Loucy (cell line): ENCODE results near the gene SLC11A2.
A peak's percentile ranks its signal among the peaks of the same experiment; 100 is the strongest.

Source experiments
- H2AFZ ChIP-seq: fragments of 200-600 bp; sonication (generic); 2 replicates; pipeline ENCODE4 v1.6.0; 2016; ENCODE audit warnings: antibody characterized with exemption, mild to moderate bottlenecking, low read length, moderate library complexity
- H3F3A ChIP-seq: fragments of 200-600 bp; 2 replicates; pipeline ENCODE4 v1.6.0; 2016; ENCODE audit warnings: antibody characterized with exemption, low read depth, mild to moderate bottlenecking
- H3K27me3 ChIP-seq: fragments of 200-600 bp; sonication (generic); 2 replicates; pipeline ENCODE4 v1.6.1; 2014; ENCODE audit warnings: low read length, mild to moderate bottlenecking; ENCODE audit not compliant: insufficient read depth, poor library complexity, severe bottlenecking
- H3K36me3 ChIP-seq: fragments of 200-600 bp; sonication (generic); 2 replicates; pipeline ENCODE4 v1.6.1; 2016; ENCODE audit warnings: low read length; ENCODE audit not compliant: insufficient read depth
- H3K4me1 ChIP-seq: fragments of 200-600 bp; sonication (generic); 2 replicates; pipeline ENCODE4 v1.5.1; 2014; ENCODE audit warnings: low read length, mild to moderate bottlenecking; ENCODE audit not compliant: insufficient read depth, poor library complexity, severe bottlenecking
- H3K4me2 ChIP-seq: fragments of 200-600 bp; sonication (generic); 2 replicates; pipeline ENCODE4 v1.6.0; 2014; ENCODE audit warnings: antibody characterized with exemption, low read length, low read depth, mild to moderate bottlenecking; ENCODE audit not compliant: poor library complexity, severe bottlenecking
- H3K4me3 ChIP-seq: fragments of 200-600 bp; sonication (generic); 2 replicates; pipeline ENCODE4 v1.5.1; 2014; ENCODE audit warnings: low read length, mild to moderate bottlenecking, mixed read lengths; ENCODE audit not compliant: poor library complexity, severe bottlenecking
- H3K79me2 ChIP-seq: fragments of 200-600 bp; sonication (generic); 2 replicates; pipeline ENCODE4 v1.6.1; 2014; ENCODE audit warnings: low read length; ENCODE audit not compliant: insufficient read depth
- H3K9ac ChIP-seq: fragments of 200-600 bp; sonication (generic); 2 replicates; pipeline ENCODE4 v1.6.0; 2014; ENCODE audit warnings: mild to moderate bottlenecking, low read depth, low read length, moderate library complexity; ENCODE audit not compliant: poor library complexity, severe bottlenecking
- H3K9me2 ChIP-seq: fragments of 200-600 bp; sonication (generic); replicated peaks from 2 replicates; pipeline ENCODE4 v1.6.1; 2016; ENCODE audit warnings: low read depth, low read length, mixed read lengths
- H3K9me3 ChIP-seq: fragments of 200-600 bp; sonication (generic); 2 replicates; pipeline ENCODE4 v1.6.1; 2014; ENCODE audit warnings: mild to moderate bottlenecking, antibody characterized with exemption, low read length, low read depth; ENCODE audit not compliant: insufficient read depth
- H4K20me1 ChIP-seq: fragments of 200-600 bp; sonication (generic); 2 replicates; pipeline ENCODE4 v1.6.0; 2014; ENCODE audit warnings: antibody characterized with exemption, low read length, mild to moderate bottlenecking; ENCODE audit not compliant: insufficient read depth, poor library complexity, severe bottlenecking
- EZH2phosphoT487 ChIP-seq: fragments of 200-600 bp; IDR thresholded peaks from 2 replicates; pipeline ENCODE4 v1.6.1; 2018; ENCODE audit warnings: antibody characterized with exemption, mild to moderate bottlenecking, moderate library complexity, borderline replicate concordance
- TF ChIP-seq, protein P1 (sequence below): fragments of 200-600 bp; sonication (generic); conservative IDR thresholded peaks from 2 replicates; pipeline ENCODE4 v1.5.1; 2014; ENCODE audit warnings: mild to moderate bottlenecking, antibody characterized with exemption, low read length

Gene SLC11A2

DNA sequence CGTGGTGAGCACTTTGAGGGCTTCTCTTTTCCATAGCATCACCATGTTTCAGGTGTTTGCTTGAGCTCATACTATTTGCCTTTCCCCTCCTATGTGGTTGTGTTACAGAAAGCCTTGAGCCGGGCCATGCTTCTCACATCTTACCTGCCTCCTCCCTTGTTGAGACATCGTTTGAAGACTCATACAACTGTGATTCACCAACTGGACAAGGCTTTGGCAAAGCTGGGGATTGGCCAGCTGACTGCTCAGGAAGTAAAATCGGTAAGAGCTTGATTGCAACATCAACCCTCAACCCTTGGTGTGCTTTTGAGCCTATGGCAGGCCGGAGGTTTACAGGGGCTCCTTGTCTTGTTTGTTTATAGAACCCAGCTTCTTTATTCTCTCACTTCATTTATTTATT is 30.1 kb upstream of the SLC11A2 start:
- no peak overlapping the region for H3K4me2 ChIP-seq
- H3K4me1 ChIP-seq = peaks cover 8% of the 10 kb centered on the region
- no peaks in the 10 kb centered on the region for H3K9me3 ChIP-seq
- no peaks in the 10 kb centered on the region for H3K27me3 ChIP-seq
- 0 out of 2 replicates have a peak, but pooled peaks cover 5% of the 10 kb centered on the region for H3K79me2 ChIP-seq
- H3K36me3 ChIP-seq = peaks cover 46% of the 10 kb centered on the region; the same call in 1 of the 2 replicates
- TF ChIP-seq, protein P1, sequence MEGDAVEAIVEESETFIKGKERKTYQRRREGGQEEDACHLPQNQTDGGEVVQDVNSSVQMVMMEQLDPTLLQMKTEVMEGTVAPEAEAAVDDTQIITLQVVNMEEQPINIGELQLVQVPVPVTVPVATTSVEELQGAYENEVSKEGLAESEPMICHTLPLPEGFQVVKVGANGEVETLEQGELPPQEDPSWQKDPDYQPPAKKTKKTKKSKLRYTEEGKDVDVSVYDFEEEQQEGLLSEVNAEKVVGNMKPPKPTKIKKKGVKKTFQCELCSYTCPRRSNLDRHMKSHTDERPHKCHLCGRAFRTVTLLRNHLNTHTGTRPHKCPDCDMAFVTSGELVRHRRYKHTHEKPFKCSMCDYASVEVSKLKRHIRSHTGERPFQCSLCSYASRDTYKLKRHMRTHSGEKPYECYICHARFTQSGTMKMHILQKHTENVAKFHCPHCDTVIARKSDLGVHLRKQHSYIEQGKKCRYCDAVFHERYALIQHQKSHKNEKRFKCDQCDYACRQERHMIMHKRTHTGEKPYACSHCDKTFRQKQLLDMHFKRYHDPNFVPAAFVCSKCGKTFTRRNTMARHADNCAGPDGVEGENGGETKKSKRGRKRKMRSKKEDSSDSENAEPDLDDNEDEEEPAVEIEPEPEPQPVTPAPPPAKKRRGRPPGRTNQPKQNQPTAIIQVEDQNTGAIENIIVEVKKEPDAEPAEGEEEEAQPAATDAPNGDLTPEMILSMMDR = no peak
- TF ChIP-seq EZH2phosphoT487 = no peak
- no peak overlapping the region for H3K4me3 ChIP-seq
- peaks cover 3% of the 10 kb centered on the region; the same call in 1 of the 2 replicates for H3F3A ChIP-seq
- H4K20me1 ChIP-seq = no peaks in the 10 kb centered on the region
- no peaks in the 10 kb centered on the region for H3K9me2 ChIP-seq
- no peak overlapping the region for H2AFZ ChIP-seq
- no peak overlapping the region for H3K9ac ChIP-seq

DNA sequence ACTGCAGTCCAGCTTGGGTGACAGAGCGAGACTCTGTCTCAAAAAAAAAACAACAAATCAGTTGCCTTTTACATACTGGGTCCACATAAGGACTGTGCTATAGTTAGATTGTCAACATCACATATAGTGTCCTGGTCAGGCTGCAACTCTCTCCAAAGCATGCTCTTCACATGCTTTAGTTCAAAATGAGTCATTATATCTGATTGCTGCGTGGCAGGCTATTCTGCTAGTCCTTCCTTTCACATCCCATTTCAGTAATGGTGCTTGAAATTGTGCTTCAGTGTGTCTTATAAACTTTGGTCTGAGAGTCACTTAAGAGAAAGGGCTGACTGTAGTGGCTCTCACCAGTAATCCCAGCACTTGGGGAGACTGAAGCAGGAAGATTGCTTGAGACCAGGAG is 28.9 kb upstream of the SLC11A2 start:
- TF ChIP-seq, protein P1 = no peak
- no peak for TF ChIP-seq EZH2phosphoT487
- Histone ChIP-seq H4K20me1 (no peaks in the 10 kb centered on the region), H3K4me3 (no peak overlapping the region), H3K9me2 (no peaks in the 10 kb centered on the region), H3F3A (peaks cover 3% of the 10 kb centered on the region; the same call in 1 of the 2 replicates), H3K4me1 (peaks cover 8% of the 10 kb centered on the region), H3K9me3 (no peaks in the 10 kb centered on the region), H3K79me2 (peaks cover 11% of the 10 kb centered on the region), H3K4me2 (no peak overlapping the region), H3K27me3 (no peaks in the 10 kb centered on the region), H3K9ac (no peak overlapping the region), H3K36me3 (peaks cover 41% of the 10 kb centered on the region; the same call in 1 of the 2 replicates), H2AFZ (no peak overlapping the region)

DNA sequence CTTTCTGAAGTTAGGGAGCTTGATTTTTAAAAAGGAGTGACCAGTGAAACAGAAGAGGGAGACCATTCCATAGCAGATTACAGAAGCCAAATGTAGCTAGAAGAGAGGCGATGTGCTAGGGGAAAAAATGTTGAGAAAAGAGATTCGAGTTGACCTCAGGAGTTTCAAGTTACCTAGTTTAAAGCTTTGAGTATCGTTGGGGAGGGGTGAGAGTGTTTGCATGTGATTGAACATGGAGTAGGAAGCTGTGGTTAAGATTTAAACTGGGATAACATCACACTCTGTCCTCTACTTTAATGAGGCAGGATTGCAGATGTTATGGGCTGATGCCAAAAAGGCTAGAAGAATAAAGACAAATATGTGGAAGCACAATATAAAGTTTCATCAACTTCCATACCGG is 25.6 kb upstream of the SLC11A2 start:
- TF ChIP-seq, protein P1 = no peak
- TF ChIP-seq EZH2phosphoT487 = no peak
- Histone ChIP-seq H3K4me3 (no peak overlapping the region), H3K9ac (no peak overlapping the region), H3K36me3 (peaks cover 19% of the 10 kb centered on the region; the same call in 1 of the 2 replicates), H3K4me1 (peaks cover 23% of the 10 kb centered on the region), H3K9me3 (no peaks in the 10 kb centered on the region), H3K4me2 (peak overlapping the region; percentile 56), H3K79me2 (peaks cover 30% of the 10 kb centered on the region), H3F3A (peaks cover 3% of the 10 kb centered on the region; the same call in 1 of the 2 replicates), H4K20me1 (no peaks in the 10 kb centered on the region), H3K27me3 (no peaks in the 10 kb centered on the region), H2AFZ (no peak overlapping the region), H3K9me2 (no peaks in the 10 kb centered on the region)
